B cell (primary cell): ENCODE data around the gene LZTR1.

Experiments
- EZH2 ChIP-seq: IDR thresholded peaks from 2 replicates; pipeline ENCODE4 v1.6.1; 2012; ENCODE audit warnings: borderline replicate concordance, low read depth, mild to moderate bottlenecking, moderate library complexity, low read length; ENCODE audit not compliant: insufficient read depth, poor library complexity, severe bottlenecking
- TF ChIP-seq, protein P1 (sequence below): fragments of 200-600 bp; IDR thresholded peaks from one replicate; pipeline ENCODE4 v1.8.0; 2022; ENCODE audit warnings: antibody characterized with exemption, mild to moderate bottlenecking

DNA sequence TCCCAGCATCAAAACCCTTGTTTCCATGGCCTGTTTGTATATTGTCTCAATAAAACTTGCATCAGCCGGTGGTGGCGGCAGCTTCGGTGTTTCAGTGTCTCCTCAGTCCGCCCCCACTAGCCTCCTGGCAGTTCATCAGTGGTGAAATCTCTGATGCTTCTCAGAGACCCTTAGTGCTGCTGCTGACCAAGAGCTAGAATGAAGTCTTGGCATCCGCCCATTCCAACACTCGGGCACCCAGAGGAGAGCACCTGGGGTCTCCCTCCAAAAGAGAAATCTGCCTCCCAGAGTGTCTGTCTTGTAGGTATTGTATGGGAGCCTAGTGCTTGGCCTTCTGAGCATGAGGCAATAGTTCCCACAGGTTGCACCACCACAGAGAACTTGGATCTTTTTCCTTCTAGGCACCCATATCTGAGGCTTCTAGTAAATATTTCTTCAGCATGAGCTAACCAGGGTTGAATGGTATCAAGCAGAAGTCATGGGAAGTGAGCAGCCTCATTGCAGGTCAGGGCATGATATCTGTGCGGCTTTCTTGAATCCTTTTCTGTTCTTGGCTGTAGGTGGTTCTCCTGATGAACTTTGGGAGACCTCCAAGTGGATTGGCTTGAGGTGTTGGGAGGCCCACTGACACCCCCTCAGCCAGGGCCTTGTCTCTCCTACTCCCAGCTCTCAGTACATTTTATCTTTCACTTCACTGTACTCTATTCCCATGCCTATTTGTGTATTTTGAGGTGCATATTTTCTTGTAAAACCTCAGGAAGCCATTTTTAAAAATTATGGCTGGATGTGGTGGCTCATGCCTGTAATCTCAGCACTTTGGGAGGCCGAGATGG lies 28.2 kb upstream of the LZTR1 start:
- no peak for TF ChIP-seq EZH2
- TF ChIP-seq, protein P1, sequence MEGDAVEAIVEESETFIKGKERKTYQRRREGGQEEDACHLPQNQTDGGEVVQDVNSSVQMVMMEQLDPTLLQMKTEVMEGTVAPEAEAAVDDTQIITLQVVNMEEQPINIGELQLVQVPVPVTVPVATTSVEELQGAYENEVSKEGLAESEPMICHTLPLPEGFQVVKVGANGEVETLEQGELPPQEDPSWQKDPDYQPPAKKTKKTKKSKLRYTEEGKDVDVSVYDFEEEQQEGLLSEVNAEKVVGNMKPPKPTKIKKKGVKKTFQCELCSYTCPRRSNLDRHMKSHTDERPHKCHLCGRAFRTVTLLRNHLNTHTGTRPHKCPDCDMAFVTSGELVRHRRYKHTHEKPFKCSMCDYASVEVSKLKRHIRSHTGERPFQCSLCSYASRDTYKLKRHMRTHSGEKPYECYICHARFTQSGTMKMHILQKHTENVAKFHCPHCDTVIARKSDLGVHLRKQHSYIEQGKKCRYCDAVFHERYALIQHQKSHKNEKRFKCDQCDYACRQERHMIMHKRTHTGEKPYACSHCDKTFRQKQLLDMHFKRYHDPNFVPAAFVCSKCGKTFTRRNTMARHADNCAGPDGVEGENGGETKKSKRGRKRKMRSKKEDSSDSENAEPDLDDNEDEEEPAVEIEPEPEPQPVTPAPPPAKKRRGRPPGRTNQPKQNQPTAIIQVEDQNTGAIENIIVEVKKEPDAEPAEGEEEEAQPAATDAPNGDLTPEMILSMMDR: no peak
